ENCODE measurements around the gene SDK1.

Gene SDK1

DNA sequence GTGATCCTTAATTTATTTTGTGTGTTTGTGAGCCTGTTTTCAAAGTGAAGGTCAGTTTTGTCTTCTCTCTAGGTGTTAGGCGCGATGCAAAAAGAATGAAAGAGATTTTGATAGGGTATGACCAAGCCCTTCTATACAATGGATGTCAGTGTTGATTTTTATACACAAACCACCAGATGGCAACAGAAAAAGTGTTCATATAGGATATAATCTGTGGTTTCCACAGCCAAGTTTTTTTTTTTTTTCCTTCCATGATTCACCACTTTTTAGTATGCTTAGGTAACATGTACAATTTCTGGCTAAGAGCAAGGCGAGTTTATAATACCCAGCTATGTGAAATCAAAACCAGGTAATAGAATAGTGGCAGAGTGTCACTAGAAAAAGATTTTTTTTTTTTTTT is 8.1 kb downstream of the SDK1 start:
- Histone ChIP-seq H3K9me3 (ENCODE audit: control insufficient read depth, low read length) (no peaks in the 10 kb centered on the region), H3K27ac (no peak overlapping the region), H3K27me3 (ENCODE audit: control insufficient read depth, insufficient read depth, low read length) (no peaks in the 10 kb centered on the region), H3K79me2 (no peaks in the 10 kb centered on the region), H3K9ac (no peak overlapping the region), H3K36me3 (ENCODE audit: control insufficient read depth, insufficient read depth, low read length) (no peaks in the 10 kb centered on the region), H3K4me3 (ENCODE audit: low read depth, low read length) (no peak overlapping the region), H3K4me2 (ENCODE audit: low read length) (no peak overlapping the region), H3K4me1 (no peaks in the 10 kb centered on the region), H2AFZ (no peak overlapping the region)
- TF ChIP-seq, protein P1, sequence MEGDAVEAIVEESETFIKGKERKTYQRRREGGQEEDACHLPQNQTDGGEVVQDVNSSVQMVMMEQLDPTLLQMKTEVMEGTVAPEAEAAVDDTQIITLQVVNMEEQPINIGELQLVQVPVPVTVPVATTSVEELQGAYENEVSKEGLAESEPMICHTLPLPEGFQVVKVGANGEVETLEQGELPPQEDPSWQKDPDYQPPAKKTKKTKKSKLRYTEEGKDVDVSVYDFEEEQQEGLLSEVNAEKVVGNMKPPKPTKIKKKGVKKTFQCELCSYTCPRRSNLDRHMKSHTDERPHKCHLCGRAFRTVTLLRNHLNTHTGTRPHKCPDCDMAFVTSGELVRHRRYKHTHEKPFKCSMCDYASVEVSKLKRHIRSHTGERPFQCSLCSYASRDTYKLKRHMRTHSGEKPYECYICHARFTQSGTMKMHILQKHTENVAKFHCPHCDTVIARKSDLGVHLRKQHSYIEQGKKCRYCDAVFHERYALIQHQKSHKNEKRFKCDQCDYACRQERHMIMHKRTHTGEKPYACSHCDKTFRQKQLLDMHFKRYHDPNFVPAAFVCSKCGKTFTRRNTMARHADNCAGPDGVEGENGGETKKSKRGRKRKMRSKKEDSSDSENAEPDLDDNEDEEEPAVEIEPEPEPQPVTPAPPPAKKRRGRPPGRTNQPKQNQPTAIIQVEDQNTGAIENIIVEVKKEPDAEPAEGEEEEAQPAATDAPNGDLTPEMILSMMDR (IDR thresholded peaks at IDR 0.05), result no peak

DNA sequence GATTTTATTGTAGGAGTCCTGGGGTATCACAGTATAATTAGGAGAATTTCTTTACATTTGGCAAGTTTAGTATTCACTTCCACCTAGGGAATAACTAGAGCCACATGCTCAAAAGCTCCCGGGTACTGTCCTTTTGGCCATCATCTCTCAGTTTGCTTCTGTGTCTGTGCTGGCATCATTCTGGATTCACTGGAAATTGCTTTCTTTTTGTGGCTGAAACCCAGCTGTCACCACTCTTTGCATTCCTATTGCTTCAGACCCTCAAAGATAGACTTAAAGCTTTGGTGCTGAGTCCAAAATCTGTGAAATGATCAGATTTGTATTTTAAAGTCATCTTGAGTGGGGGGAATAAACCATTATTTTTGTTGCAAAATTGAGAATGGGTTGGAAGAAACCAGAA is 8.9 kb downstream of the SDK1 start:
- Histone ChIP-seq H2AFZ (no peak overlapping the region), H3K4me1 (no peaks in the 10 kb centered on the region), H3K27me3 (ENCODE audit: control insufficient read depth, insufficient read depth, low read length) (no peaks in the 10 kb centered on the region), H3K4me2 (ENCODE audit: low read length) (no peak overlapping the region), H3K36me3 (ENCODE audit: control insufficient read depth, insufficient read depth, low read length) (no peaks in the 10 kb centered on the region), H3K9ac (no peak overlapping the region), H3K9me3 (ENCODE audit: control insufficient read depth, low read length) (no peaks in the 10 kb centered on the region), H3K79me2 (no peaks in the 10 kb centered on the region), H3K4me3 (ENCODE audit: low read depth, low read length) (no peak overlapping the region), H3K27ac (no peak overlapping the region)
- TF ChIP-seq, protein P1 (IDR thresholded peaks at IDR 0.05), result no peak

DNA sequence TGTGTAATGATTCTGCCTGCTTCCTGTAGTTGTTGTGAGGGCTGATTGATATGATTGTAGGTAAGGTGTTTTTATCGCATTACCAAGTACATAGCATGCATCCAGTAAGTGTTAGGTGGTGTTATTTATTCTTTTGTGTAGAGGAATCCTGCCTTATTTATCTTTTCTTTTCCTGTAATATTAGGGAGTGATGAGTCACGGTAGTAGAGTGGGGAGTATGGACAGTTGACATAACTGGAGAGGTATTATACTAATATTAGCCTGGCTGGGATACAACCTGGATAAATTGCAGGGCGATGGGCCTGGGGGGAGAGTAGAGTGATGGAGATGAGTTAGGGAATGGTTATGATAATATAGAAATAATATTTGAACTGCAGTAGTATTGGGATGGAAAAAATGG is 9.8 kb downstream of the SDK1 start:
- Histone ChIP-seq H3K4me3 (ENCODE audit: low read depth, low read length) (no peak overlapping the region), H3K79me2 (no peaks in the 10 kb centered on the region), H3K9ac (no peak overlapping the region), H3K9me3 (ENCODE audit: control insufficient read depth, low read length) (no peaks in the 10 kb centered on the region), H3K27me3 (ENCODE audit: control insufficient read depth, insufficient read depth, low read length) (no peaks in the 10 kb centered on the region), H3K27ac (no peak overlapping the region), H3K36me3 (ENCODE audit: control insufficient read depth, insufficient read depth, low read length) (no peaks in the 10 kb centered on the region), H3K4me1 (no peaks in the 10 kb centered on the region), H3K4me2 (ENCODE audit: low read length) (no peak overlapping the region), H2AFZ (no peak overlapping the region)
- TF ChIP-seq, protein P1 (IDR thresholded peaks at IDR 0.05), result no peak

DNA sequence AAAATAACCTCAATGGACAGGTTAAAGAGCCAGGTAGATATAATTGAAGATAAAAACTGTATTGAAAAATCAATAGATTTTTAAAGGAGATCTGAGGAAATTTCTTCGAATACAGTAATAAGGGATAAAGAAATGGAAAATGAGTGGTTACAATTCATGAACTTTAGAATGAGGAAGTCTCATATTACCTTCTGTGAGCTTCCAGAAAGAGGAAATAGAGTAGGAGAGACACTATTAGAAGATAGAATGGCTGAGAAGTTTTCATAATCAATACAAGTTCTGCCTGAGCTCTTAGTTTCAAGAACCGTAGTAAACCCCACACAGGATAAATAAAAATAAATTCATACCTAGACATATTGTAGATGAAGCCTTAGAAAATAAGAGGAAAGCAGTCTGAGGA is 11.5 kb downstream of the SDK1 start:
- Histone ChIP-seq H3K27ac (no peak overlapping the region), H3K79me2 (no peaks in the 10 kb centered on the region), H3K9me3 (ENCODE audit: control insufficient read depth, low read length) (no peaks in the 10 kb centered on the region), H3K4me3 (ENCODE audit: low read depth, low read length) (no peak overlapping the region), H3K9ac (no peak overlapping the region), H3K27me3 (ENCODE audit: control insufficient read depth, insufficient read depth, low read length) (no peaks in the 10 kb centered on the region), H3K4me1 (no peaks in the 10 kb centered on the region), H2AFZ (no peak overlapping the region), H3K36me3 (ENCODE audit: control insufficient read depth, insufficient read depth, low read length) (no peaks in the 10 kb centered on the region), H3K4me2 (ENCODE audit: low read length) (no peak overlapping the region)
- TF ChIP-seq, protein P1 (IDR thresholded peaks at IDR 0.05), result no peak

DNA sequence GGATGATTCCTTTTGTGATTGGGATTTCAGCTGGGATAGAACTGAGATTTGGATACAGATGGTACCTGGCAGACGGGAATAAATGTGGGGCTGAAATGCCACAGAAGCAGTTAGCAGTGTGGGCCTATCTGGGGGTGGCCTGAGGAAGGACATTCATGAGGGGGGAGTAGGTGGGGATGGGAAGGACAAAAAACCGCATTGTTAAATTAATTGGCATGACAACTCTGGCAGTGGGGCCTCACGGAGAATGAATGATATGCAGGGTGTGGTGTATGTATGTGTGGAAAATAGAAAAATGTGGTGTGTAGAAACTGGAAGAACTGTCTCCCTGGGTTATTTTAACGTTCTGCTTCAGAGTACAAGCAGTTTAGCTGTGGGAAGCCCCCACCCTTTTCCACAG is 17.8 kb downstream of the SDK1 start:
- Histone ChIP-seq H3K4me1 (no peaks in the 10 kb centered on the region), H3K27me3 (ENCODE audit: control insufficient read depth, insufficient read depth, low read length) (no peaks in the 10 kb centered on the region), H3K79me2 (no peaks in the 10 kb centered on the region), H3K4me2 (ENCODE audit: low read length) (no peak overlapping the region), H3K36me3 (ENCODE audit: control insufficient read depth, insufficient read depth, low read length) (no peaks in the 10 kb centered on the region), H3K4me3 (ENCODE audit: low read depth, low read length) (no peak overlapping the region), H2AFZ (no peak overlapping the region), H3K27ac (no peak overlapping the region), H3K9ac (no peak overlapping the region), H3K9me3 (ENCODE audit: control insufficient read depth, low read length) (no peaks in the 10 kb centered on the region)
- TF ChIP-seq, protein P1 (IDR thresholded peaks at IDR 0.05), result no peak

Measured in parathyroid adenoma (tissue), 2 donors.